ENCODE measurements around the gene BTBD16. TPM values are rescaled to one million over a fixed set of nuclear protein-coding genes. Genes with fewer than 3 reads are reported as not detected.

Gene BTBD16
- total RNA-seq, 1 experiment from 2014 or later: 0.35 TPM

GRCh38 chr10:122252805-122253204 is 18.3 kb upstream of the BTBD16 start:
- peaks cover 5% of the 10 kb centered on the region for H3K36me3 Mint-ChIP-seq (ENCODE audit: insufficient read depth, unreplicated experiment)
- intact Hi-C loops (cut with micrococcal nuclease; ENCODE audit: unreplicated experiment): no loop called here

DNA sequence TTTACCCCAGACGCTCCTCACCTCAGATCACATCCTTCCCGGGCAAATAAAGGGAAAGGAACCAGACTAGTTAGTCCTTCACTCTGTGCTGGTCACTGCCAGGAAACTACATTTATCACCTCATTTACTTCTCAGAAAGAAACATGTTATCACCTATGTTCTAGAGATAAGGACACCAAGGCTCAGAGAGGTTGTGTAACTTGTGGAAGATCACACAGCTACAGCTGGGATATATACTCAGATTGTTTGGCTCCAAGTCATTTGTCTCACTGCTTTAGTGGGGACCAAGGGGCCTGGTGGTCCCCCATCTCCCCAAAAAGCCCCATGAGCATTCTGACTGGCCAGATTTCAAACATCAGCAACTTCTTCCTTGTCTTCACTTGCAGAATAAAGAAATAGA is 17.5 kb upstream of the BTBD16 start:
- no peak overlapping the region for H3K27ac Mint-ChIP-seq (ENCODE audit: unreplicated experiment)
- no TSS peak for BruUV-seq (replicated peaks)
- CTCF ChIA-PET: no interaction called here
- DNase-seq: no peak
- H3K27me3 Mint-ChIP-seq (ENCODE audit: unreplicated experiment): no peaks in the 10 kb centered on the region
- intact Hi-C loops (cut with micrococcal nuclease; ENCODE audit: unreplicated experiment): no loop called here
- no peaks in the 10 kb centered on the region for H3K4me1 Mint-ChIP-seq (ENCODE audit: low read depth, unreplicated experiment)
- peaks cover 4% of the 10 kb centered on the region for H3K36me3 Mint-ChIP-seq (ENCODE audit: insufficient read depth, unreplicated experiment)
- H3K9me3 Mint-ChIP-seq (ENCODE audit: low read depth, unreplicated experiment): no peaks in the 10 kb centered on the region
- no peak for TF ChIP-seq CTCF (IDR thresholded peaks at IDR 0.05; ENCODE audit: unreplicated experiment)
- H3K4me3 Mint-ChIP-seq (ENCODE audit: low read depth, unreplicated experiment): no peak overlapping the region

More at GRCh38 chr10:122252805-122253204, 18.3 kb upstream of the BTBD16 start:
- H3K4me3 Mint-ChIP-seq (ENCODE audit: low read depth, unreplicated experiment): no peak overlapping the region
- DNase-seq: no peak
- no peaks in the 10 kb centered on the region for H3K9me3 Mint-ChIP-seq (ENCODE audit: low read depth, unreplicated experiment)
- H3K27ac Mint-ChIP-seq (ENCODE audit: unreplicated experiment): no peak overlapping the region
- BruUV-seq (replicated peaks): no TSS peak
- H3K4me1 Mint-ChIP-seq (ENCODE audit: low read depth, unreplicated experiment): no peaks in the 10 kb centered on the region
- H3K27me3 Mint-ChIP-seq (ENCODE audit: unreplicated experiment): no peaks in the 10 kb centered on the region
- TF ChIP-seq CTCF (IDR thresholded peaks at IDR 0.05; ENCODE audit: unreplicated experiment): no peak
- CTCF ChIA-PET: no interaction called here

DNA sequence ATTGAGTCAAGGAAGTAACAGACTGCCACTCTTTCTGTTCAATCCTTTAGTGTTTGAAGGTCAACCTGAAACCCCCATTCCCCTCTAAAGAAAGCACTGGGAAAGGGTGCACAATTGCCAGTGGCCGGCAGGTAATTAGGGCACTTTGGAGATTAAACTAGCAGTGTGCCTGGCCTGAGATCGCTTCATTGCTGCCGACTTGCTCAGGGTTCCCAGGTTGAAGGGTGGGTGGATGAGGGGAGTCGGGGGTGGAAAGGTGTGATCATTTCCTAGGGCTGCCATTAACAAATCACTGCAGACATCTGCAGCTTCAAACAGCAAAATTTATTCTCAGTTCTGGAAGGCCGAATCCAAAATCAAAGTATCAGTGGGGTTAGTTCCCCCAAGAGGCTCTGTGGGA is 16.3 kb upstream of the BTBD16 start:
- H3K4me3 Mint-ChIP-seq (ENCODE audit: low read depth, unreplicated experiment): no peak overlapping the region
- no peak overlapping the region for H3K27ac Mint-ChIP-seq (ENCODE audit: unreplicated experiment)
- H3K36me3 Mint-ChIP-seq (ENCODE audit: insufficient read depth, unreplicated experiment): peaks cover 4% of the 10 kb centered on the region
- H3K4me1 Mint-ChIP-seq (ENCODE audit: low read depth, unreplicated experiment): no peaks in the 10 kb centered on the region
- CTCF ChIA-PET: no interaction called here
- H3K9me3 Mint-ChIP-seq (ENCODE audit: low read depth, unreplicated experiment): no peaks in the 10 kb centered on the region
- H3K27me3 Mint-ChIP-seq (ENCODE audit: unreplicated experiment): no peaks in the 10 kb centered on the region
- TF ChIP-seq CTCF (IDR thresholded peaks at IDR 0.05; ENCODE audit: unreplicated experiment): no peak
- DNase-seq: no peak
- intact Hi-C loops (cut with micrococcal nuclease; ENCODE audit: unreplicated experiment): no loop called here
- BruUV-seq (replicated peaks): no TSS peak

- Mint-ChIP-seq H3K27ac (ENCODE audit: unreplicated experiment) (no peak overlapping the region), H3K9me3 (ENCODE audit: low read depth, unreplicated experiment) (no peaks in the 10 kb centered on the region), H3K4me3 (ENCODE audit: low read depth, unreplicated experiment) (no peak overlapping the region), H3K4me1 (ENCODE audit: low read depth, unreplicated experiment) (no peaks in the 10 kb centered on the region), H3K27me3 (ENCODE audit: unreplicated experiment) (no peaks in the 10 kb centered on the region), H3K36me3 (ENCODE audit: insufficient read depth, unreplicated experiment) (peaks cover 4% of the 10 kb centered on the region)
- TF ChIP-seq CTCF (IDR thresholded peaks at IDR 0.05; ENCODE audit: unreplicated experiment): no peak
- CTCF ChIA-PET: no interaction called here
- DNase-seq: no peak
- no TSS peak for BruUV-seq (replicated peaks)
- intact Hi-C loops (cut with micrococcal nuclease; ENCODE audit: unreplicated experiment): no loop called here
Measured at GRCh38 chr10:122255509-122256301, 15.4 kb upstream of the BTBD16 start.

All from Calu3 (cell line).